PC-3 (cell line): ENCODE results near the gene CARD11.

ENCODE experiments used
- EZH2phosphoT487 ChIP-seq: fragments of 300-600 bp; sonication (generic); IDR thresholded peaks from 2 replicates; pipeline ENCODE4 v1.6.1; 2018; ENCODE audit warnings: mild to moderate bottlenecking, antibody characterized with exemption, low read length, borderline replicate concordance
- TF ChIP-seq, protein P1 (sequence below): fragments of 300-600 bp; sonication (generic); conservative IDR thresholded peaks from 2 replicates; pipeline ENCODE4 v1.5.1; 2017; ENCODE audit warnings: antibody characterized with exemption, low read depth, mild to moderate bottlenecking, low read length

DNA sequence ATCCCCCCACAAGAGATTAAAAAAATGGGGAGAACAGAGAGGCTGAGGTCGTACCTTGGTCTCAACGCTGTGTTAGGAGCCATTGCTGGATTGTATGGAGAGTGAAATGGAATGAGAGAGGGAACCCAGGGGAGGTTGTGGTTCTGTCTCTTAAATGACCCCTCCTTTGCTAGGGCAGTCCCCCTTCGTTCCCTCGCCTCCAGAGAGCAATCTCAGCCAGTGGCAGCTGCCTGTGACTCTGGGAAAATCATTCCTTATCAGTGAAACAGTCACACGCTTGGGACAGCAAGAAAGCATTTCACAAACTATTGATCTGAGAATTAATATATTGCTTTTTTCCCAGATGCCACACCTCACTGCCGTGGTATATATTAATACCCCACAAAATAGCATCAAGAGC is 12.0 kb upstream of the CARD11 start:
- TF ChIP-seq, protein P1, sequence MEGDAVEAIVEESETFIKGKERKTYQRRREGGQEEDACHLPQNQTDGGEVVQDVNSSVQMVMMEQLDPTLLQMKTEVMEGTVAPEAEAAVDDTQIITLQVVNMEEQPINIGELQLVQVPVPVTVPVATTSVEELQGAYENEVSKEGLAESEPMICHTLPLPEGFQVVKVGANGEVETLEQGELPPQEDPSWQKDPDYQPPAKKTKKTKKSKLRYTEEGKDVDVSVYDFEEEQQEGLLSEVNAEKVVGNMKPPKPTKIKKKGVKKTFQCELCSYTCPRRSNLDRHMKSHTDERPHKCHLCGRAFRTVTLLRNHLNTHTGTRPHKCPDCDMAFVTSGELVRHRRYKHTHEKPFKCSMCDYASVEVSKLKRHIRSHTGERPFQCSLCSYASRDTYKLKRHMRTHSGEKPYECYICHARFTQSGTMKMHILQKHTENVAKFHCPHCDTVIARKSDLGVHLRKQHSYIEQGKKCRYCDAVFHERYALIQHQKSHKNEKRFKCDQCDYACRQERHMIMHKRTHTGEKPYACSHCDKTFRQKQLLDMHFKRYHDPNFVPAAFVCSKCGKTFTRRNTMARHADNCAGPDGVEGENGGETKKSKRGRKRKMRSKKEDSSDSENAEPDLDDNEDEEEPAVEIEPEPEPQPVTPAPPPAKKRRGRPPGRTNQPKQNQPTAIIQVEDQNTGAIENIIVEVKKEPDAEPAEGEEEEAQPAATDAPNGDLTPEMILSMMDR: no peak
- TF ChIP-seq EZH2phosphoT487: no peak
